ENCODE measurements around the gene TGFBR2.

The TGFBR2 gene

GRCh38 chr3:30646181-30646876 is 39.9 kb downstream of the TGFBR2 start:
- Histone ChIP-seq H3K4me3 (replicated peaks; ENCODE audit: insufficient read depth, low read length) (no peak overlapping the region), H3K27me3 (ENCODE audit: insufficient read depth, poor library complexity, severe bottlenecking) (no peaks in the 10 kb centered on the region), H3K27ac (replicated peaks) (peak overlapping the region; percentile 78)
- DNase-seq (ENCODE audit: low read depth in 1 of 2, low spot score in 1 of 2): peak; percentile 91 to 94
- TF ChIP-seq REST (IDR thresholded peaks at IDR 0.05; ENCODE audit: insufficient replicate concordance, low read depth) (no peak), SPI1 (IDR thresholded peaks at IDR 0.05; ENCODE audit: borderline replicate concordance, low read depth) (peak; percentile 50; the same call in 1 of the 2 replicates), POLR2AphosphoS5 (IDR thresholded peaks at IDR 0.05; ENCODE audit: low read depth) (peak; percentile 97), GABPA (IDR thresholded peaks at IDR 0.05; ENCODE audit: low read depth) (0 out of 2 replicates have a peak, but pooled peaks have one; percentile 40)
- TF ChIP-seq, protein P1, sequence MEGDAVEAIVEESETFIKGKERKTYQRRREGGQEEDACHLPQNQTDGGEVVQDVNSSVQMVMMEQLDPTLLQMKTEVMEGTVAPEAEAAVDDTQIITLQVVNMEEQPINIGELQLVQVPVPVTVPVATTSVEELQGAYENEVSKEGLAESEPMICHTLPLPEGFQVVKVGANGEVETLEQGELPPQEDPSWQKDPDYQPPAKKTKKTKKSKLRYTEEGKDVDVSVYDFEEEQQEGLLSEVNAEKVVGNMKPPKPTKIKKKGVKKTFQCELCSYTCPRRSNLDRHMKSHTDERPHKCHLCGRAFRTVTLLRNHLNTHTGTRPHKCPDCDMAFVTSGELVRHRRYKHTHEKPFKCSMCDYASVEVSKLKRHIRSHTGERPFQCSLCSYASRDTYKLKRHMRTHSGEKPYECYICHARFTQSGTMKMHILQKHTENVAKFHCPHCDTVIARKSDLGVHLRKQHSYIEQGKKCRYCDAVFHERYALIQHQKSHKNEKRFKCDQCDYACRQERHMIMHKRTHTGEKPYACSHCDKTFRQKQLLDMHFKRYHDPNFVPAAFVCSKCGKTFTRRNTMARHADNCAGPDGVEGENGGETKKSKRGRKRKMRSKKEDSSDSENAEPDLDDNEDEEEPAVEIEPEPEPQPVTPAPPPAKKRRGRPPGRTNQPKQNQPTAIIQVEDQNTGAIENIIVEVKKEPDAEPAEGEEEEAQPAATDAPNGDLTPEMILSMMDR (IDR thresholded peaks at IDR 0.05; ENCODE audit: insufficient read depth, low read length): no peak

DNA sequence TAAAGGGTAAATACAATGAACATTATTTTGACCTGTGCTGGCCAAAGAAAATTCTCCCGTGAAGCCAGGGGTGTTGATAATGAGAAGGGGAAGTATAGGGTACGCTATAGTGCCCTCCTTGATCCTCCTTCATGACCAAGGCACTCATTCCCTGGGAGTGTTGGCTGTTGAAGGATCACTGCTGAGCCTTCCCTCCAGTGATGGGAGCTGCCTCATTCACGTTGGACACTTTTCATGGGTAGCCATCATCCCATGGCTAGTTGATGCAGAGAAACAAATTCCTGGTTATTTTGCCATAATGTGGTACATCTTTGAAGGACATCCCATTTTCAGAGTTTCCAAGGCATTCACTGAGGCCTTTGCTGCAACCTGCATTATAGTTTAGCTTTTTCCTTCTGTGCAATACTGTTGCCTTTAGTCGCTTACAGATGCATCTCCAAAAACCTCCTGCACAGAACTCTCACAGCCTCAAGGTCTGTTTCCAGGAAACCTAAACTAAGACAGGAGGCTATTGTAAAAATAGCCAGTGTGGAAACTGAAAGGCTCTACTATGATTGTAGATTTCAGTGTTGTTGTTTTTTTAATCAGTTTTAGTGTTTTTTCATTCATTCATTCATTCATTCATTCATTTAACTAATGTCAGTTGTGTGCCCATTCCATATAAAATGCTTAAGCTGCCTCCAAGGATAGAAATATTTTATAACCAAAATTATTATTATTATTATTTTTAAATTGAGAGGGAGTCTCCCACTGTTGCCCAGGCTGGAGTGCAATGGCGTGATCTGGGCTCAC is 40.8 kb downstream of the TGFBR2 start:
- H3K4me3 ChIP-seq (replicated peaks; ENCODE audit: insufficient read depth, low read length): no peak overlapping the region

More for the DNA sequence above, 40.8 kb downstream of the TGFBR2 start:
- Histone ChIP-seq H3K27ac (replicated peaks) (peak overlapping the region; percentile 78), H3K27me3 (ENCODE audit: insufficient read depth, poor library complexity, severe bottlenecking) (no peaks in the 10 kb centered on the region)
- TF ChIP-seq SPI1 (IDR thresholded peaks at IDR 0.05; ENCODE audit: borderline replicate concordance, low read depth) (no peak), GABPA (IDR thresholded peaks at IDR 0.05; ENCODE audit: low read depth) (no peak), POLR2AphosphoS5 (IDR thresholded peaks at IDR 0.05; ENCODE audit: low read depth) (no peak), REST (IDR thresholded peaks at IDR 0.05; ENCODE audit: insufficient replicate concordance, low read depth) (no peak)
- TF ChIP-seq, protein P1 (IDR thresholded peaks at IDR 0.05; ENCODE audit: insufficient read depth, low read length): no peak
- no peak for DNase-seq (ENCODE audit: low read depth in 1 of 2, low spot score in 1 of 2)

All from HL-60 (cell line).